Measurements from ENCODE around the gene TNFSF11.

GRCh38 chr13:42526276-42526675 lies 47.7 kb upstream of the TNFSF11 start:
- TF ChIP-seq, protein P1, sequence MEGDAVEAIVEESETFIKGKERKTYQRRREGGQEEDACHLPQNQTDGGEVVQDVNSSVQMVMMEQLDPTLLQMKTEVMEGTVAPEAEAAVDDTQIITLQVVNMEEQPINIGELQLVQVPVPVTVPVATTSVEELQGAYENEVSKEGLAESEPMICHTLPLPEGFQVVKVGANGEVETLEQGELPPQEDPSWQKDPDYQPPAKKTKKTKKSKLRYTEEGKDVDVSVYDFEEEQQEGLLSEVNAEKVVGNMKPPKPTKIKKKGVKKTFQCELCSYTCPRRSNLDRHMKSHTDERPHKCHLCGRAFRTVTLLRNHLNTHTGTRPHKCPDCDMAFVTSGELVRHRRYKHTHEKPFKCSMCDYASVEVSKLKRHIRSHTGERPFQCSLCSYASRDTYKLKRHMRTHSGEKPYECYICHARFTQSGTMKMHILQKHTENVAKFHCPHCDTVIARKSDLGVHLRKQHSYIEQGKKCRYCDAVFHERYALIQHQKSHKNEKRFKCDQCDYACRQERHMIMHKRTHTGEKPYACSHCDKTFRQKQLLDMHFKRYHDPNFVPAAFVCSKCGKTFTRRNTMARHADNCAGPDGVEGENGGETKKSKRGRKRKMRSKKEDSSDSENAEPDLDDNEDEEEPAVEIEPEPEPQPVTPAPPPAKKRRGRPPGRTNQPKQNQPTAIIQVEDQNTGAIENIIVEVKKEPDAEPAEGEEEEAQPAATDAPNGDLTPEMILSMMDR (IDR thresholded peaks at IDR 0.05), result no peak
- no peak for TF ChIP-seq ZFX (IDR thresholded peaks at IDR 0.05; ENCODE audit: borderline replicate concordance)

Measured in 22Rv1 (cell line).